Adrenal gland (tissue), 12 donors: Measurements from ENCODE around the gene BSND. TPM values are rescaled to one million over a fixed set of nuclear protein-coding genes. Genes with fewer than 3 reads are reported as not detected.
A peak's percentile ranks its signal among the peaks of the same experiment; 100 is the strongest.

Source experiments
- DNase-seq, 7 donors: peaks; one replicate each; pipeline ENCODE4 v3.0.0-alpha.2; 2019 to 2020
- H3K27ac ChIP-seq, 5 donors: fragments of 200-600 bp; sonication (generic) in 4 of 5; 1 replicate in 3 of 5; 2 replicates in 2 of 5; pipeline versions ENCODE4 v1.5.1 to v1.8.0; 2016 to 2020; ENCODE audit warnings: mild to moderate bottlenecking in 1 of 5
- H3K27me3 ChIP-seq: fragments of 200-600 bp; 2 replicates; pipeline ENCODE4 v1.8.0; 2021
- H3K36me3 ChIP-seq, 2 donors: fragments of 200-600 bp; replicated peaks in 1 of 2; 1 replicate in 1 of 2; 2 replicates in 1 of 2; pipeline versions ENCODE4 v1.5.1 to v1.8.0; 2018 to 2022
- H3K4me1 ChIP-seq, 2 donors: fragments of 200-600 bp; replicated peaks in 1 of 2; 1 replicate in 1 of 2; 2 replicates in 1 of 2; pipeline versions ENCODE4 v1.5.1 to v1.8.0; 2018 to 2021
- H3K4me3 ChIP-seq, 4 donors: fragments of 200-600 bp; sonication (generic) in 3 of 4; one replicate each; pipeline ENCODE4 v1.5.1; 2016 to 2018
- H3K9me3 ChIP-seq, 3 donors: fragments of 200-600 bp; sonication (generic) in 1 of 3; replicated peaks in 1 of 3; 1 replicate in 2 of 3; 2 replicates in 1 of 3; pipeline versions ENCODE4 v1.5.1 to v1.8.0; 2016 to 2021
- POLR2A ChIP-seq, 2 donors: fragments of 450-650 bp; IDR thresholded peaks; one replicate each; pipeline ENCODE4 v1.6.1; 2017; ENCODE audit warnings: antibody characterized with exemption in 2 of 2, mild to moderate bottlenecking in 2 of 2, moderate library complexity in 1 of 2
- WGBS, 4 donors: extraction: QIAGEN DNeasy Blood & Tissue Kit in 2 of 4; methylation state at CpG; one replicate each; pipeline versions ENCODE4 v1.1.5 to v1.1.7; 2013 to 2017; 5-methylcytosine and 5-hydroxymethylcytosine counted together
- intact Hi-C, 2 donors: fragments of 100-400 bp; cut with DNase I; formaldehyde crosslinking; loops; one replicate each; pipeline versions ENCODE4 v1.14.1 to v1.15.0; 2022 to 2023
- polyA plus RNA-seq, 3 donors: library from polyadenylated mRNA; stranded (reverse); fragments of 200-250 nt in 2 of 3; fragments of 350-450 nt in 1 of 3; fragmentation: Illumina TruSeq in 1 of 3; extraction: RNeasy Lipid Tissue Mini Kit (QIAGEN cat#74804) in 1 of 3; gene quantifications; one replicate each; pipeline ENCODE4 v1.2.3, GENCODE V29; 2013 to 2014
- total RNA-seq, 9 donors: library from RNA; depleted of rRNA in 4 of 9; stranded (reverse); fragments of >200 nt in 4 of 9; fragments of 120-200 nt in 1 of 9; fragmentation: NEBNext Ultra II Directional in 1 of 9; extraction: Animal tissue kit (Norgen Biotek cat#: 25700) in 1 of 9; gene quantifications; one replicate each; pipeline versions ENCODE4 v1.1.0 to v1.2.4, GENCODE V29; 2013 to 2023
- TF ChIP-seq, protein P1 (sequence below), 6 experiments: fragments of 450-650 bp in 4 of 6; fragments of 200-600 bp in 2 of 6; sonication (generic) in 1 of 6; IDR thresholded peaks; 1 replicate in 5 of 6; 2 replicates in 1 of 6; pipeline versions ENCODE4 v1.5.1 to v1.8.0; 2016 to 2021; ENCODE audit warnings: antibody characterized with exemption in 6 of 6, mild to moderate bottlenecking in 2 of 6, moderate library complexity in 1 of 6
- donor health status: healthy with polysubstance abuse.
- donor health status: Bipolar disorder and iron deficiency.
- donor health status: DM: yes; HTN: yes; CAD: no.
- donor health status: DM: no; HTN: no; CAD: no.
- donor health status: DM: no; HTN: no; CAD: no.
- donor health status: DM: yes; HTN: yes; CAD: no.

BSND gene
- total and polyA plus RNA-seq, 12 donors: 0.04 to 0.44 (median 0.08) TPM; not detected in 9

DNA sequence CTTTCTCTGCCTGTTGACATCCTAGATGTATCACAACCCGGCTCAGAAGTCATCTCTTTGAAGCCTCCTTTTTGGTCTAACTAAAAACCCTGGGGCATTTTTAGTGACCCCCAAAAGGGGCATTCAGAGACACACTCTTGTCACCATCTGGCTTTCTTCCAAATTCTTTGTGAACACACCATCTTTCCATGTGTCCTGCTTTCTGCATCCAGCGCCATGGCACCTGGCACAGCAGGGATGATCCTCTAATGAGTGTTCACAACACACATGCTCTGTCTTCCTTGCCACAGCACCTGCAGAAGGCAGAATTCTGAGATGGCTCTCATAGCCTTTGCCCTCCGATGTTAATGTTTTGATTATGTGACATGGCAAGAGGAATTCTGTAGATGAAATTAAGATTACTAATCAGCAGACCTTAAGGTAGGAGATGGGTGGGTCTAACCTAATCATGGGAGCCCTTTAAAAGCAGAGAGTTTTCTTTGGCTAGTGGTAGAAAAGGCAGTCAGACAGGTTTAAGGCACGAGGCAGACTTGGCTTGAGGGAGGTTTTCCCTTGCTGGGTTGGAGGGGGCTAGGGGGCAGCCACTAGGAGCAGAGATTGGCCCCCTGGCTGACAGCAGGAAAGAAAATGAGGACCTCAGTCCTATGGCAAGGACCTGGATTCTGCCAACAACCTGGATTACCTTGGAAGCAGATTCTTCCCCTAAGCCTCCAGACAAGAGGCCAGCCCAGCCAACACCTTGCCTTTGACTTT is 23.2 kb upstream of the BSND start:
- peak in 1 of 7 donors; percentile 44 for DNase-seq
- intact Hi-C loops: no loop called here
- H3K4me1 ChIP-seq: peaks cover 13 to 26% of the 10 kb centered on the region in 2 donors
- no peak overlapping the region for H3K27ac ChIP-seq
- 83 to 91% (median 84%) methylated on average over 4 of the region's 4 CpGs for WGBS, 4 donors
- no peak overlapping the region for H3K4me3 ChIP-seq
- H3K9me3 ChIP-seq: no peaks in the 10 kb centered on the region
- TF ChIP-seq POLR2A (IDR thresholded peaks at IDR 0.05): no peak
- TF ChIP-seq, protein P1, sequence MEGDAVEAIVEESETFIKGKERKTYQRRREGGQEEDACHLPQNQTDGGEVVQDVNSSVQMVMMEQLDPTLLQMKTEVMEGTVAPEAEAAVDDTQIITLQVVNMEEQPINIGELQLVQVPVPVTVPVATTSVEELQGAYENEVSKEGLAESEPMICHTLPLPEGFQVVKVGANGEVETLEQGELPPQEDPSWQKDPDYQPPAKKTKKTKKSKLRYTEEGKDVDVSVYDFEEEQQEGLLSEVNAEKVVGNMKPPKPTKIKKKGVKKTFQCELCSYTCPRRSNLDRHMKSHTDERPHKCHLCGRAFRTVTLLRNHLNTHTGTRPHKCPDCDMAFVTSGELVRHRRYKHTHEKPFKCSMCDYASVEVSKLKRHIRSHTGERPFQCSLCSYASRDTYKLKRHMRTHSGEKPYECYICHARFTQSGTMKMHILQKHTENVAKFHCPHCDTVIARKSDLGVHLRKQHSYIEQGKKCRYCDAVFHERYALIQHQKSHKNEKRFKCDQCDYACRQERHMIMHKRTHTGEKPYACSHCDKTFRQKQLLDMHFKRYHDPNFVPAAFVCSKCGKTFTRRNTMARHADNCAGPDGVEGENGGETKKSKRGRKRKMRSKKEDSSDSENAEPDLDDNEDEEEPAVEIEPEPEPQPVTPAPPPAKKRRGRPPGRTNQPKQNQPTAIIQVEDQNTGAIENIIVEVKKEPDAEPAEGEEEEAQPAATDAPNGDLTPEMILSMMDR (IDR thresholded peaks at IDR 0.05): no peak
- no peaks in the 10 kb centered on the region for H3K27me3 ChIP-seq
- no peaks in the 10 kb centered on the region for H3K36me3 ChIP-seq

DNA sequence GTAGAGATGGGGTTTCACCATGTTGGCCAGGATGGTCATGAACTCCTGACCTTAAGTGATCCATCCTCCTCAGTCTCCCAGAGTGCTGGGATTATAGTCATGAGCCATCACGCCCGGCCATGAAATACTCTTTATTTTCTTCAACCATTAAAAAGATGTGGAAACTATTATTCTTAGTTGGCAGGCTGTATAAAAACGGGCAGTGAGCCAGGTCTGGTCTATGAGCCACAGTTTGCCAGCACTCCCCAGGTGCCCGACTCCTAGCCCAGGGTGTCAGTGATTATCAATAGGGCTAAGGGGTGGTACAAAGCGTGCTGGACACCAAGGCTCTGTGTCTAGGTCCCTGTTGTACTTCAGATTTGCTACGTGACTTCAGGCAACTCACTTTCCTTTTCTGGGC is 22.0 kb upstream of the BSND start:
- intact Hi-C loops: no loop called here
- Histone ChIP-seq H3K27me3 (no peaks in the 10 kb centered on the region), H3K9me3 (no peaks in the 10 kb centered on the region), H3K36me3 (no peaks in the 10 kb centered on the region), H3K4me3 (no peak overlapping the region), H3K27ac (no peak overlapping the region), H3K4me1 (peaks cover 13 to 26% of the 10 kb centered on the region in 2 donors)
- DNase-seq: peak in 2 of 7 donors; percentile 24 to 42
- no peak for TF ChIP-seq POLR2A (IDR thresholded peaks at IDR 0.05)
- TF ChIP-seq, protein P1 (IDR thresholded peaks at IDR 0.05): no peak
- 75 to 82% (median 80%) methylated on average over 6 of the region's 6 CpGs for WGBS, 4 donors

DNA sequence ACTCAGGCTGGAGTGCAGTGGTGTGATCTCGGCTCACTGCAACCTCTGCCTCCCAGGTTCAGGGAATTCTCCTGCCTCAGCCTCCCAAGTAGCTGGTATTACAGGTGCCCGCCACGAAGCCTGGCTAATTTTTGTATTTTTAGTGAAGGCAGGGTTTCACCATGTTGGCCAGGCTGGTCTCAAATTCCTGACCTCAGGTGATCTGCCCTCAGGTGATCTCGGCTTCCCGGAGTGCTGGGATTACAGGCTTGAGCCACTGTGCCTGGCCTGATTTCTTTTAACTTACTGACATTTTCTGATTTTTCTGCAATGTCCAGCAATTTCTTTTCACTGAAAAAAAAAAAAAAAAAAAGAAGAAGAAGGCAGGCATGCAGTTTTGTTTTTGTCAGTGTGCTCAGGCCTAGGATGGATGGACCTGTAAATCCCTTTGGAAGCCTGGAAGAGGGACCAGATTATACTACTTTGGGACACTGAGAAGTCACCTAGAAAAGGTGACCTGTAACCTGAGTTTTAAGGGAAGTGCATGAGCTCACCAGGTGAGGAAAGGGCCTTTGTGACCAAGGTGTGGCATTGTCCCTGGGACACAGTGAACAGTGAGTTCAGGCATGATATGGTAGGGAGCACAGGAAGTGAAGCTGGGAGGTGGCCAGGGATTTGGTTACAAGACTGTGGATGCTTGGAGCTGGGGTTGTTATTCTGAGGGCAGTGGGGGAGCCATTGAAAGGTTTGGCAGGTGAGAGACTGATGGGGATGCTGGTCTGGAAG is 21.0 kb upstream of the BSND start:
- intact Hi-C loops: no loop called here
- WGBS, 4 donors: 93 to 100% (median 96%) methylated on average over 4 to 5 of the region's 5 CpGs
- no peak overlapping the region for H3K4me3 ChIP-seq
- TF ChIP-seq, protein P1 (IDR thresholded peaks at IDR 0.05): no peak
- TF ChIP-seq POLR2A (IDR thresholded peaks at IDR 0.05): no peak
- peaks cover 13 to 26% of the 10 kb centered on the region in 2 donors for H3K4me1 ChIP-seq
- DNase-seq: peak in 2 of 7 donors; percentile 16 to 42
- H3K27me3 ChIP-seq: no peaks in the 10 kb centered on the region
- H3K9me3 ChIP-seq: no peaks in the 10 kb centered on the region
- H3K27ac ChIP-seq: no peak overlapping the region
- H3K36me3 ChIP-seq: no peaks in the 10 kb centered on the region

DNA sequence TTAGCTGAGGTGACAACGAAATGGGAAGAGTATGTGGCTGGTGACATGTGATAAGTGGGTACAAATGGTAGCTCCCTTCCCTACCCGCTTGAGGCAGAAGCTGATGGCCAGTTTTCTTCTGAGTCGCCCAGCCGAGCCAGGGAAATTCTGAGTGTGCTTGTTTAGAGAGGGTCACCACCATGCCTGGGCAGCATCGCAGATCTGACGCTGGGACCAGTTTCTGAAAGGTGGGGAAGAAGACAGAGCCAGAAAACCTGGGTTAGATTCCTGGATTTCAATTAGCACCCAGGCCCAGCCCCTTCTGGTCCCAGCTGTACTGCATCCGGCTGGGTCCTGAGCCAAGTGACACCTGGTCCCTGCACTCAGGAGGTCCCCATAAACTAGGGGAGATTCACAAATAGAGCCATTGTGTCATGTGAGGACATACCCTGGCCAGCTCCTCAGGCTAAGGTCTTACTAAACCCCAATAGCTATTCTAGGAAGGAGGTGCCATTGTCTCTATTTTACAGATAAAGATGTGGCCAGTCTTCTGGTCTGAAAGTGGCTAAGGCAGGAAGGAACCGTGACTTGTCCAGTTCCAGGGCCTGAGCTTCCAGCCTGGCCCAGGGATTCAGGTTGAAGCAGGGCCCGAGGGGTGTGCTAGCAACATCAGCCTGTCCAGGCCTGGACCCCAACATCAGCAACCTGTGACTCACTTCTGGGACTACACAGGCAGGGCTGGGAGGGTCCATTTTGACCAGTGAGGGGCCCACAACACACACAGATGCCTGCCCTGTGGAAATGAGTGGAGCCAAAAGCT is 20.0 kb upstream of the BSND start:
- no peaks in the 10 kb centered on the region for H3K27me3 ChIP-seq
- H3K36me3 ChIP-seq: no peaks in the 10 kb centered on the region
- 95% methylated on average over 6 to 9 of the region's 9 CpGs for WGBS, 4 donors
- peak overlapping the region in 2 of 5 donors; percentile 76 to 87 for H3K27ac ChIP-seq
- TF ChIP-seq, protein P1 (IDR thresholded peaks at IDR 0.05): no peak
- no peak for TF ChIP-seq POLR2A (IDR thresholded peaks at IDR 0.05)
- intact Hi-C loops: no loop called here
- no peaks in the 10 kb centered on the region for H3K9me3 ChIP-seq
- DNase-seq: peak in 2 of 7 donors; percentile 11 to 31
- H3K4me3 ChIP-seq: no peak overlapping the region
- peaks cover 9 to 17% of the 10 kb centered on the region in 2 donors for H3K4me1 ChIP-seq
